B cell (primary cell): ENCODE measurements around the gene ASPSCR1.

ENCODE experiments used
- CTCF ChIP-seq: fragments of 200-600 bp; IDR thresholded peaks from one replicate; pipeline ENCODE4 v1.8.0; 2022; ENCODE audit warnings: antibody characterized with exemption, mild to moderate bottlenecking
- EZH2 ChIP-seq: IDR thresholded peaks from 2 replicates; pipeline ENCODE4 v1.6.1; 2012; ENCODE audit warnings: borderline replicate concordance, low read depth, mild to moderate bottlenecking, moderate library complexity, low read length; ENCODE audit not compliant: insufficient read depth, poor library complexity, severe bottlenecking

GRCh38 chr17:82008941-82009405, 31.5 kb downstream of the ASPSCR1 start:
- TF ChIP-seq CTCF: no peak
- TF ChIP-seq EZH2: no peak
